Lower lobe of right lung (tissue), 2 donors: ENCODE results near the gene FAM216A. TPM values are rescaled to one million over a fixed set of nuclear protein-coding genes. Genes with fewer than 3 reads are reported as not detected.

Source experiments
- ATAC-seq, 2 donors: fragments of 200-7000 bp; cut with Tn5 transposase; one replicate each; pipeline ENCODE4 v1.9.1; 2020 to 2022; ENCODE audit warnings: mild to moderate bottlenecking in 2 of 2, moderate library complexity in 2 of 2
- DNase-seq: peaks from one replicate; pipeline ENCODE4 v3.0.0-alpha.2; 2020
- H3K27ac ChIP-seq: fragments of 200-600 bp; one replicate; pipeline ENCODE4 v1.8.0; 2022
- H3K27me3 ChIP-seq: fragments of 200-600 bp; one replicate; pipeline ENCODE4 v1.8.0; 2022; ENCODE audit warnings: low read depth
- H3K36me3 ChIP-seq: fragments of 200-600 bp; one replicate; pipeline ENCODE4 v1.8.0; 2022; ENCODE audit warnings: mild to moderate bottlenecking
- H3K4me1 ChIP-seq: fragments of 200-600 bp; one replicate; pipeline ENCODE4 v1.8.0; 2022
- H3K4me3 ChIP-seq: fragments of 200-600 bp; one replicate; pipeline ENCODE4 v1.8.0; 2022; ENCODE audit warnings: mild to moderate bottlenecking
- H3K9me3 ChIP-seq: fragments of 200-600 bp; one replicate; pipeline ENCODE4 v1.8.0; 2022
- CTCF ChIP-seq: fragments of 200-600 bp; IDR thresholded peaks from one replicate; pipeline ENCODE4 v1.8.0; 2022; ENCODE audit warnings: antibody characterized with exemption, mild to moderate bottlenecking
- intact Hi-C: fragments of 100-400 bp; cut with DNase I; formaldehyde crosslinking; loops from one replicate; pipeline ENCODE4 v1.11.0; 2022
- total RNA-seq: library from RNA; stranded (reverse); fragmentation: NEBNext Ultra II Directional; extraction: Animal tissue kit (Norgen Biotek cat#: 25700); gene quantifications from one replicate; pipeline ENCODE4 v1.2.1, GENCODE V29; 2021
- donor health status: DM: no; HTN: yes; CAD: no; lungs with severe emphysema.

FAM216A gene
- total RNA-seq, 1 donor from 2014 or later, result 3.0 TPM

- peak overlapping the region; percentile 67 for H3K27ac ChIP-seq
- DNase-seq, result no peak
- no peak for TF ChIP-seq CTCF
These were observed 36.6 kb upstream of the FAM216A start for GRCh38 chr12:110431957-110432587.

DNA sequence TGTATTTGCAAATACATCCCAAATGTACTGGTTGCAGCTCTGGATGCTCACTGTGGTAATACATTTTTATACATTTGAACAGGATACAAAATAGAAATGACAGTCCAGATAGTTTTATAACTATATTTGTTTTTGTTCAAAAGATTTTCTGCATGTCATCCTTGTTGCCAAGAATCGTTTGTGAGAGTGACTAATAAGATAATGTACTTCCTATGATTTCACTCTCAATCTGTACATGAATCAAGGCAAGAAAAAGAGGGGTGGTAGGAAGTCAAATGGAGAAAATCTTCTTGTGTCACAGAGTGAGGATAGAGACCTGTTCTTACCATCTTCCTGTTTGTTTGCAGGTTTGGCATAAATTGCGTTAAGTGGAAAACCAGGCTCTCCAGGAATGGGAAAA, 32.4 kb upstream of the FAM216A start:
- Histone ChIP-seq H3K4me3 (no peak overlapping the region), H3K4me1 (no peaks in the 10 kb centered on the region), H3K36me3 (peaks cover 72% of the 10 kb centered on the region), H3K9me3 (no peaks in the 10 kb centered on the region), H3K27me3 (no peaks in the 10 kb centered on the region), H3K27ac (no peak overlapping the region)
- no peak for ATAC-seq
- no peak for DNase-seq
- no peak for TF ChIP-seq CTCF
- intact Hi-C loops, result no loop called here

More at GRCh38 chr12:110431957-110432587, 36.6 kb upstream of the FAM216A start:
- peak overlapping the region; percentile 60 for H3K4me3 ChIP-seq
- H3K9me3 ChIP-seq, result no peaks in the 10 kb centered on the region
- intact Hi-C loops, result no loop called here
- peaks cover 4% of the 10 kb centered on the region for H3K4me1 ChIP-seq
- no peak for ATAC-seq
- H3K27me3 ChIP-seq, result no peaks in the 10 kb centered on the region
- H3K36me3 ChIP-seq, result peaks cover 31% of the 10 kb centered on the region

GRCh38 chr12:110444455-110444854, 24.2 kb upstream of the FAM216A start:
- Histone ChIP-seq H3K4me3 (no peak overlapping the region), H3K27ac (no peak overlapping the region), H3K4me1 (peaks cover 32% of the 10 kb centered on the region), H3K9me3 (no peaks in the 10 kb centered on the region), H3K36me3 (peaks cover 73% of the 10 kb centered on the region), H3K27me3 (no peaks in the 10 kb centered on the region)
- intact Hi-C loops, result no loop called here
- no peak for ATAC-seq
- no peak for TF ChIP-seq CTCF
- no peak for DNase-seq

- no peaks in the 10 kb centered on the region for H3K9me3 ChIP-seq
- ATAC-seq (peak; percentile 99), DNase-seq (peak; percentile 97)
- H3K4me3 ChIP-seq, result peak within 1 kb of the TSS; percentile 90
- TF ChIP-seq CTCF, result peak; percentile 88
- peak within 1 kb of the TSS; percentile 98 for H3K27ac ChIP-seq
- H3K27me3 ChIP-seq, result no peaks in the 10 kb centered on the region
- peaks cover 32% of the 10 kb centered on the region for H3K4me1 ChIP-seq
- intact Hi-C loops, result no loop called here
- H3K36me3 ChIP-seq, result peaks cover 48% of the 10 kb centered on the region
These were observed 18.7 kb upstream of the FAM216A start, which contains the start of gene ARPC3 for GRCh38 chr12:110449799-110450497. TSS of gene ARPC3 (minus strand) at chr12:110450337. CDS start at chr12:110450260, 77 bp downstream.

- H3K4me3 ChIP-seq, result no peak overlapping the region
- peaks cover 32% of the 10 kb centered on the region for H3K4me1 ChIP-seq
- ATAC-seq (no peak), DNase-seq (no peak)
- H3K27ac ChIP-seq, result peak overlapping the region; percentile 14
- no peak for TF ChIP-seq CTCF
- H3K36me3 ChIP-seq, result peaks cover 46% of the 10 kb centered on the region
- H3K27me3 ChIP-seq, result no peaks in the 10 kb centered on the region
- intact Hi-C loops, result no loop called here
- H3K9me3 ChIP-seq, result no peaks in the 10 kb centered on the region
These were observed 17.4 kb upstream of the FAM216A start for GRCh38 chr12:110451263-110451662.
